HCT116 (cell line): ENCODE measurements around the gene TWF2. TPM values are rescaled to one million over a fixed set of nuclear protein-coding genes. Genes with fewer than 3 reads are reported as not detected.

ENCODE experiments used
- ATAC-seq: fragments of 200-7000 bp; cut with Tn5 transposase; 2 replicates; pipeline ENCODE4 v1.9.1; 2020; ENCODE audit warnings: mild to moderate bottlenecking, moderate library complexity
- BruUV-seq: library from RNA; stranded (reverse); fragments of 400-500 nt; replicated peaks from 2 replicates; lab custom pipeline; 2021; lab: Mats Ljungman, UMichigan
- CTCF ChIA-PET: fragments of 300-600 bp; sonication (Branson Sonifier 250); formaldehyde crosslinking; loops from one replicate; lab custom pipeline; 2021; ENCODE audit warnings: antibody characterized with exemption; lab: Charles Lee
- POLR2A ChIA-PET: fragments of 300-600, 350-600 bp; sonication (Branson Sonifier 250); formaldehyde crosslinking; loops from one replicate; lab custom pipeline; 2021; ENCODE audit warnings: antibody characterized with exemption; lab: Charles Lee
- RAD21 ChIA-PET, 2 experiments: fragments of 300-600 bp; sonication (Branson Sonifier 250); formaldehyde crosslinking; loops; one replicate each; lab custom pipeline; 2023; ENCODE audit warnings: low total read pairs in 2 of 2; ENCODE audit not compliant: uncharacterized antibody in 2 of 2, unreplicated experiment in 2 of 2, low non-redundant PET in 1 of 2; lab: Charles Lee
- DNase-seq: peaks from one replicate; pipeline ENCODE4 v3.0.0-alpha.2; 2010; ENCODE audit warnings: low read depth, low spot score
- H2AFZ ChIP-seq: fragments of 200-600 bp; shearing (Covaris generic), sonication (generic); 2 replicates; pipeline ENCODE4 v1.6.1; 2017; ENCODE audit warnings: low read depth, mixed run types, mixed read lengths, antibody characterized with exemption, low read length; ENCODE audit not compliant: poor library complexity, severe bottlenecking
- H3K27ac ChIP-seq: 2 replicates; pipeline ENCODE4 v1.5.1; 2012; ENCODE audit warnings: low read depth, low read length
- H3K27me3 ChIP-seq: fragments of 200-600 bp; sonication (generic); 2 replicates; pipeline ENCODE4 v1.6.1; 2016; ENCODE audit warnings: mixed run types, low read length, mixed read lengths; ENCODE audit not compliant: insufficient read depth
- H3K36me3 ChIP-seq, 2 experiments: fragments of 200-500 bp in 1 of 2; fragments of 200-600 bp in 1 of 2; sonication (Bioruptor generic) in 1 of 2; sonication (generic) in 1 of 2; 2 replicates each; pipeline versions ENCODE4 v1.5.1 to v1.6.1; 2014 to 2016; ENCODE audit warnings: low read length in 2 of 2, inconsistent platforms in 1 of 2, mixed read lengths in 1 of 2, mixed run types in 1 of 2; ENCODE audit not compliant: insufficient read depth in 2 of 2, control insufficient read depth in 1 of 2
- H3K4me1 ChIP-seq, 2 experiments: fragments of 200-600 bp in 1 of 2; sonication (generic) in 1 of 2; 2 replicates each; pipeline versions ENCODE4 v1.5.1 to v1.6.1; 2012 to 2017; ENCODE audit warnings: low read length in 2 of 2, inconsistent platforms in 1 of 2, mild to moderate bottlenecking in 1 of 2, mixed read lengths in 1 of 2, mixed run types in 1 of 2, moderate library complexity in 1 of 2; ENCODE audit not compliant: insufficient read depth in 2 of 2, control insufficient read depth in 1 of 2
- H3K4me2 ChIP-seq: fragments of 200-600 bp; sonication (generic); 2 replicates; pipeline ENCODE4 v1.6.1; 2017; ENCODE audit warnings: mixed run types, low read length, mixed read lengths
- H3K4me3 ChIP-seq, 2 experiments: fragments of 200-600 bp in 1 of 2; sonication (generic) in 1 of 2; replicated peaks in 1 of 2; 2 replicates each; pipeline ENCODE4 v1.5.1; 2011 to 2016; ENCODE audit warnings: low read length in 2 of 2, control low read depth in 1 of 2, low read depth in 1 of 2, mild to moderate bottlenecking in 1 of 2, mixed read lengths in 1 of 2, mixed run types in 1 of 2
- H3K79me2 ChIP-seq: fragments of 200-600 bp; sonication (generic); 2 replicates; pipeline ENCODE4 v1.6.1; 2017; ENCODE audit warnings: mild to moderate bottlenecking, mixed run types, low read length, moderate library complexity, mixed read lengths; ENCODE audit not compliant: insufficient read depth
- H3K9ac ChIP-seq: fragments of 200-600 bp; sonication (generic); 2 replicates; pipeline ENCODE4 v1.6.1; 2016; ENCODE audit warnings: low read length, mixed read lengths
- H3K9me2 ChIP-seq: fragments of 200-600 bp; sonication (generic), shearing (Covaris generic); 2 replicates; pipeline ENCODE4 v1.6.1; 2017; ENCODE audit warnings: mixed run types, mild to moderate bottlenecking, moderate library complexity; ENCODE audit not compliant: insufficient read depth
- H3K9me3 ChIP-seq, 2 experiments: fragments of 200-500 bp in 1 of 2; fragments of 200-600 bp in 1 of 2; sonication (Bioruptor generic) in 1 of 2; sonication (generic) in 1 of 2; 2 replicates each; pipeline ENCODE4 v1.6.1; 2014 to 2017; ENCODE audit warnings: low read length in 2 of 2, mixed read lengths in 2 of 2, inconsistent platforms in 1 of 2, low read depth in 1 of 2, mild to moderate bottlenecking in 1 of 2, mixed run types in 1 of 2, moderate library complexity in 1 of 2; ENCODE audit not compliant: control insufficient read depth in 1 of 2, insufficient read depth in 1 of 2
- H4K20me1 ChIP-seq: fragments of 200-600 bp; sonication (generic), shearing (Covaris generic); 2 replicates; pipeline ENCODE4 v1.6.1; 2017; ENCODE audit warnings: mixed run types, mild to moderate bottlenecking, moderate library complexity; ENCODE audit not compliant: insufficient read depth
- CBX3 ChIP-seq: IDR thresholded peaks from 2 replicates; pipeline ENCODE4 v1.6.1; 2012; ENCODE audit warnings: low read depth
- CEBPB ChIP-seq: IDR thresholded peaks from 2 replicates; pipeline ENCODE4 v1.6.1; 2012; ENCODE audit warnings: low read depth
- EGR1 ChIP-seq: IDR thresholded peaks from 2 replicates; pipeline ENCODE4 v1.6.1; 2012; ENCODE audit warnings: low read depth
- EZH2 ChIP-seq: fragments of 200-600 bp; sonication (generic); IDR thresholded peaks from 2 replicates; pipeline ENCODE4 v1.6.1; 2017; ENCODE audit warnings: antibody characterized with exemption, mixed run types
- SIN3A ChIP-seq: IDR thresholded peaks from 2 replicates; pipeline ENCODE4 v1.6.1; 2012; ENCODE audit warnings: low read depth
- SP1 ChIP-seq: IDR thresholded peaks from 2 replicates; pipeline ENCODE4 v1.6.1; 2012; ENCODE audit warnings: low read depth
- SRF ChIP-seq: IDR thresholded peaks from 2 replicates; pipeline ENCODE4 v1.6.1; 2012; ENCODE audit warnings: low read depth
- YY1 ChIP-seq: IDR thresholded peaks from 2 replicates; pipeline ENCODE4 v1.6.1; 2011; ENCODE audit warnings: low read length, low read depth, moderate library complexity, mild to moderate bottlenecking; ENCODE audit not compliant: insufficient replicate concordance; ENCODE audit errors: extremely low read depth
- intact Hi-C: fragments of 100-400 bp; cut with micrococcal nuclease; formaldehyde crosslinking; loops from 2 replicates; pipeline ENCODE4 v1.10.0; 2022
- total RNA-seq: library from RNA; stranded (reverse); gene quantifications from one replicate; pipeline ENCODE4 v1.2.1, GENCODE V29; 2021; ENCODE audit not compliant: unreplicated experiment
- TF ChIP-seq, protein P1 (sequence below): IDR thresholded peaks from 2 replicates; pipeline ENCODE4 v1.6.1; 2012; ENCODE audit warnings: low read depth
- TF ChIP-seq, protein P2 (sequence below): IDR thresholded peaks from 2 replicates; pipeline ENCODE4 v1.6.1; 2012

The TWF2 gene
- total RNA-seq, 1 experiment from 2014 or later = 100 TPM

DNA sequence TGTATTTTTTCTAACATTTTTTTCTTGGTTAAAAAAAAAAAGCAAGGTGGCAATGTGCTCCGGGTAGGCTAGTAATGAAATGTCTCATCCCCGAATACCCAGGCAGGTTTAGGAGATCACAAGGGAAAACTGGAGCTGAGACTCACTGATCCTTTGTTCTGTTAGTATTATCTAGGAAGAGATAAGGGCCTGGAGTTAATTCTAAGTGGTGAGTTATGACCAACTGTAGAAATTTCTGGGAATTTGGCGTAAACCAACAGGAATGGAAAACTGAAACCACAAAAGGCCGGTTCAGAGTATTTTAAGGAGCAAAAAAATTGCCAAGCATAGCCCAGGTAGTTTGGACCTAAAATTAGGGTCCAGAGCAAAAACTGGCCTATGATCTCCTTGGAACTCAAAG lies 19.0 kb upstream of the TWF2 start (continued):
- TF ChIP-seq, protein P1, sequence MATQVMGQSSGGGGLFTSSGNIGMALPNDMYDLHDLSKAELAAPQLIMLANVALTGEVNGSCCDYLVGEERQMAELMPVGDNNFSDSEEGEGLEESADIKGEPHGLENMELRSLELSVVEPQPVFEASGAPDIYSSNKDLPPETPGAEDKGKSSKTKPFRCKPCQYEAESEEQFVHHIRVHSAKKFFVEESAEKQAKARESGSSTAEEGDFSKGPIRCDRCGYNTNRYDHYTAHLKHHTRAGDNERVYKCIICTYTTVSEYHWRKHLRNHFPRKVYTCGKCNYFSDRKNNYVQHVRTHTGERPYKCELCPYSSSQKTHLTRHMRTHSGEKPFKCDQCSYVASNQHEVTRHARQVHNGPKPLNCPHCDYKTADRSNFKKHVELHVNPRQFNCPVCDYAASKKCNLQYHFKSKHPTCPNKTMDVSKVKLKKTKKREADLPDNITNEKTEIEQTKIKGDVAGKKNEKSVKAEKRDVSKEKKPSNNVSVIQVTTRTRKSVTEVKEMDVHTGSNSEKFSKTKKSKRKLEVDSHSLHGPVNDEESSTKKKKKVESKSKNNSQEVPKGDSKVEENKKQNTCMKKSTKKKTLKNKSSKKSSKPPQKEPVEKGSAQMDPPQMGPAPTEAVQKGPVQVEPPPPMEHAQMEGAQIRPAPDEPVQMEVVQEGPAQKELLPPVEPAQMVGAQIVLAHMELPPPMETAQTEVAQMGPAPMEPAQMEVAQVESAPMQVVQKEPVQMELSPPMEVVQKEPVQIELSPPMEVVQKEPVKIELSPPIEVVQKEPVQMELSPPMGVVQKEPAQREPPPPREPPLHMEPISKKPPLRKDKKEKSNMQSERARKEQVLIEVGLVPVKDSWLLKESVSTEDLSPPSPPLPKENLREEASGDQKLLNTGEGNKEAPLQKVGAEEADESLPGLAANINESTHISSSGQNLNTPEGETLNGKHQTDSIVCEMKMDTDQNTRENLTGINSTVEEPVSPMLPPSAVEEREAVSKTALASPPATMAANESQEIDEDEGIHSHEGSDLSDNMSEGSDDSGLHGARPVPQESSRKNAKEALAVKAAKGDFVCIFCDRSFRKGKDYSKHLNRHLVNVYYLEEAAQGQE = no peak
- TF ChIP-seq, protein P2, sequence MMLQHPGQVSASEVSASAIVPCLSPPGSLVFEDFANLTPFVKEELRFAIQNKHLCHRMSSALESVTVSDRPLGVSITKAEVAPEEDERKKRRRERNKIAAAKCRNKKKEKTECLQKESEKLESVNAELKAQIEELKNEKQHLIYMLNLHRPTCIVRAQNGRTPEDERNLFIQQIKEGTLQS = no peak

DNA sequence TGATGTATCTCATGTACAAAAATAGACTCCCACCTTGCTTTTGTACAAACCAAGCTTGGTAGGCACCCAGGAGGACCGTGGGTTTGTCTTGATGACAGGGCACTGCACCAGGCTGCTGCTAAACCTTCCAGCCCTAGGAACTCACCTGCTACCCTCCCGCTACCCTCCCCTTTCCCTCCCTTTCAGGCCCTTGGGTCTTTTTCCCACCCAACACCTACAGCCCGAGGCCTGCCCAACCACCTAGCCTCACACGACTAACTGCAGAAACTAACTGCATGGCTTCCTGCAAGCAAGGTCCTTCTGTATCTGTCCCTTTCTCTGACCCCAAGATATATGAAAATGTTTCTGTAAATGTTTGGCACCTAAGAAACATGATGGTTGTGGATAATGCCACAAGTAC lies 17.7 kb upstream of the TWF2 start:
- Histone ChIP-seq H3K27ac (no peak overlapping the region), H3K9ac (no peak overlapping the region), H3K4me3 (no peak overlapping the region), H3K4me1 (no peaks in the 10 kb centered on the region), H3K36me3 (peaks cover 72 to 79% of the 10 kb centered on the region in 2 experiments), H3K9me2 (no peaks in the 10 kb centered on the region), H3K79me2 (peaks cover 47% of the 10 kb centered on the region), H3K4me2 (no peak overlapping the region), H3K9me3 (no peaks in the 10 kb centered on the region), H2AFZ (no peak overlapping the region), H3K27me3 (no peaks in the 10 kb centered on the region), H4K20me1 (no peaks in the 10 kb centered on the region)
- no TSS peak for BruUV-seq
- DNase-seq (no peak), ATAC-seq (no peak)
- TF ChIP-seq CBX3 (no peak), EZH2 (no peak), CEBPB (no peak), SIN3A (no peak), EGR1 (no peak), YY1 (no peak), SP1 (no peak), SRF (no peak)
- TF ChIP-seq, protein P2 = no peak
- intact Hi-C loops = no loop called here
- RAD21 ChIA-PET = no interaction called here
- CTCF ChIA-PET = no interaction called here
- POLR2A ChIA-PET = interaction anchor here (1.3 kb wide), 1 partner anchor 16 kb away, joined by 4 read pairs; no protein-coding TSS in a partner anchor
